ENCODE measurements around the gene RBM38.
A peak's percentile ranks its signal among the peaks of the same experiment; 100 is the strongest.

Gene RBM38

DNA sequence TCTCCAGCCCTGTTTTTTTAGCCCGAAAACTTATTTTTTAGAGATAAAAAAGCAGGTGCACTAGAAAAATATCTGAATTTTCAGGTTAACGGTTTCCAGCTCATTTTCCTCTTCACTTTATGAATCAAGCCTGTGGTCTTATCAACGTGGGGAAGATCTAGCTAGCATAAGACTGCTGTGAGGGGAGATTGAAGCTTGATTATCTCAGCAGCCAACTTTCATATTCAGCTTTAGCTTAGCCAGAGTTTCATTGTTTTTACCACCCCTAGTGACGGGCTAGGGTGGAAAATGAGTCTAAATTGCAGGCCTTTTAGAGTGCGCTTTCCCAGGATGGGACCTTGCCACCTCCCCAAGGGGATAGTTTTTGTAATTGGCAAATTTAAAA lies 11.9 kb upstream of the RBM38 start:
- no peaks in the 10 kb centered on the region for H3F3A ChIP-seq (ENCODE audit: low read depth)
- no peaks in the 10 kb centered on the region for H3K79me2 ChIP-seq (ENCODE audit: insufficient read depth, low read length)
- no peaks in the 10 kb centered on the region for H4K20me1 ChIP-seq (ENCODE audit: insufficient read depth, low read length, poor library complexity, severe bottlenecking)
- peaks cover 55% of the 10 kb centered on the region; the same call in 1 of the 2 replicates for H3K36me3 ChIP-seq (ENCODE audit: insufficient read depth, low read length)
- no peaks in the 10 kb centered on the region for H3K27me3 ChIP-seq (ENCODE audit: insufficient read depth, low read length, poor library complexity, severe bottlenecking)
- H3K4me1 ChIP-seq (ENCODE audit: insufficient read depth, low read length, poor library complexity, severe bottlenecking): no peaks in the 10 kb centered on the region
- no peak overlapping the region for H3K9ac ChIP-seq (ENCODE audit: low read depth, low read length, poor library complexity, severe bottlenecking)
- H2AFZ ChIP-seq (ENCODE audit: low read length): no peak overlapping the region
- no peak for TF ChIP-seq EZH2phosphoT487 (IDR thresholded peaks at IDR 0.05; ENCODE audit: borderline replicate concordance)
- TF ChIP-seq, protein P1, sequence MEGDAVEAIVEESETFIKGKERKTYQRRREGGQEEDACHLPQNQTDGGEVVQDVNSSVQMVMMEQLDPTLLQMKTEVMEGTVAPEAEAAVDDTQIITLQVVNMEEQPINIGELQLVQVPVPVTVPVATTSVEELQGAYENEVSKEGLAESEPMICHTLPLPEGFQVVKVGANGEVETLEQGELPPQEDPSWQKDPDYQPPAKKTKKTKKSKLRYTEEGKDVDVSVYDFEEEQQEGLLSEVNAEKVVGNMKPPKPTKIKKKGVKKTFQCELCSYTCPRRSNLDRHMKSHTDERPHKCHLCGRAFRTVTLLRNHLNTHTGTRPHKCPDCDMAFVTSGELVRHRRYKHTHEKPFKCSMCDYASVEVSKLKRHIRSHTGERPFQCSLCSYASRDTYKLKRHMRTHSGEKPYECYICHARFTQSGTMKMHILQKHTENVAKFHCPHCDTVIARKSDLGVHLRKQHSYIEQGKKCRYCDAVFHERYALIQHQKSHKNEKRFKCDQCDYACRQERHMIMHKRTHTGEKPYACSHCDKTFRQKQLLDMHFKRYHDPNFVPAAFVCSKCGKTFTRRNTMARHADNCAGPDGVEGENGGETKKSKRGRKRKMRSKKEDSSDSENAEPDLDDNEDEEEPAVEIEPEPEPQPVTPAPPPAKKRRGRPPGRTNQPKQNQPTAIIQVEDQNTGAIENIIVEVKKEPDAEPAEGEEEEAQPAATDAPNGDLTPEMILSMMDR (conservative IDR thresholded peaks at IDR 0.05; ENCODE audit: low read length): no peak
- H3K4me2 ChIP-seq (ENCODE audit: low read depth, low read length, poor library complexity, severe bottlenecking): no peak overlapping the region
- H3K9me3 ChIP-seq (ENCODE audit: insufficient read depth, low read depth, low read length): no peaks in the 10 kb centered on the region
- H3K9me2 ChIP-seq (replicated peaks; ENCODE audit: low read depth, low read length): no peaks in the 10 kb centered on the region
- no peak overlapping the region for H3K4me3 ChIP-seq (ENCODE audit: low read length, poor library complexity, severe bottlenecking)

DNA sequence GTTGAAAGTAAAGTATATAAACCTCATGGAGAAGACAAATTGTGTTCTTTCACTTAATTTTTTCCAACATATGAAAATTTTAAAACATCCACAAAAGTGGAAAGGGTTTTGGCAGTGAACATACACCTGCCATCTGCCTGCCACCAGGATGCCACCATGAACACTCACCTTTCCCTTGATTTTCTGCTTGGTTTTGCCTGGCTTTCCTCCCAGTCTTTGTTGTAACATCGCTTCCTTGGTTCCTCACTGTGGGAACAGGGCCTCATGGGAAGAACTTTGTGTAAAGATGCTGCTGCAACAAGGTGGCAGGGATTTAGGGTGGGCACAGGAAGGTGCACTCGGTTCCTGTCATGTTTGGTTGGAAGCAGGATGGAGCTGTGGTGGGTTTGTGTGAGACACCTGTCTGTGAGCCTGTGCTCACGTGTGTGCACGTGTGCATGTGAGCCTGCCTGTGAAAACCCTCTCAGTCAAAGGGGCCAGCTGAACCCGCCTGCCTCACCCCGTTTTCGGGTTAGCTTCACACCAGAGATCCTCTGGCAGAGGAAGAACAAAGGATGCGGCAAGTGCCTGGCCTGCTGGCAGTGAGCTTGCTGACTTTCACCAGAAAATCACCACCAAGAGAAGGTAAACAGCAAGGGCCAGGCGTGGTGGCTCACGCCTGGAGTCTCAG lies 11.0 kb upstream of the RBM38 start:
- H3K36me3 ChIP-seq (ENCODE audit: insufficient read depth, low read length): peaks cover 45% of the 10 kb centered on the region; the same call in 1 of the 2 replicates
- no peaks in the 10 kb centered on the region for H3K4me1 ChIP-seq (ENCODE audit: insufficient read depth, low read length, poor library complexity, severe bottlenecking)
- H2AFZ ChIP-seq (ENCODE audit: low read length): no peak overlapping the region
- no peaks in the 10 kb centered on the region for H4K20me1 ChIP-seq (ENCODE audit: insufficient read depth, low read length, poor library complexity, severe bottlenecking)
- no peak overlapping the region for H3K4me2 ChIP-seq (ENCODE audit: low read depth, low read length, poor library complexity, severe bottlenecking)
- H3K9me3 ChIP-seq (ENCODE audit: insufficient read depth, low read depth, low read length): no peaks in the 10 kb centered on the region
- no peaks in the 10 kb centered on the region for H3K79me2 ChIP-seq (ENCODE audit: insufficient read depth, low read length)
- TF ChIP-seq EZH2phosphoT487 (IDR thresholded peaks at IDR 0.05; ENCODE audit: borderline replicate concordance): no peak
- TF ChIP-seq, protein P1 (conservative IDR thresholded peaks at IDR 0.05; ENCODE audit: low read length): no peak
- H3K9ac ChIP-seq (ENCODE audit: low read depth, low read length, poor library complexity, severe bottlenecking): no peak overlapping the region
- H3F3A ChIP-seq (ENCODE audit: low read depth): no peaks in the 10 kb centered on the region
- no peaks in the 10 kb centered on the region for H3K27me3 ChIP-seq (ENCODE audit: insufficient read depth, low read length, poor library complexity, severe bottlenecking)
- H3K4me3 ChIP-seq (ENCODE audit: low read length, poor library complexity, severe bottlenecking): no peak overlapping the region
- H3K9me2 ChIP-seq (replicated peaks; ENCODE audit: low read depth, low read length): no peaks in the 10 kb centered on the region

- no peaks in the 10 kb centered on the region for H3K9me2 ChIP-seq (replicated peaks; ENCODE audit: low read depth, low read length)
- no peaks in the 10 kb centered on the region for H4K20me1 ChIP-seq (ENCODE audit: insufficient read depth, low read length, poor library complexity, severe bottlenecking)
- no peak overlapping the region for H3K4me3 ChIP-seq (ENCODE audit: low read length, poor library complexity, severe bottlenecking)
- H3K4me2 ChIP-seq (ENCODE audit: low read depth, low read length, poor library complexity, severe bottlenecking): no peak overlapping the region
- H3K36me3 ChIP-seq (ENCODE audit: insufficient read depth, low read length): peaks cover 29% of the 10 kb centered on the region; the same call in 1 of the 2 replicates
- no peak overlapping the region for H2AFZ ChIP-seq (ENCODE audit: low read length)
- no peaks in the 10 kb centered on the region for H3K79me2 ChIP-seq (ENCODE audit: insufficient read depth, low read length)
- TF ChIP-seq, protein P1 (conservative IDR thresholded peaks at IDR 0.05; ENCODE audit: low read length): peak; percentile 95
- TF ChIP-seq EZH2phosphoT487 (IDR thresholded peaks at IDR 0.05; ENCODE audit: borderline replicate concordance): no peak
- H3K9ac ChIP-seq (ENCODE audit: low read depth, low read length, poor library complexity, severe bottlenecking): no peak overlapping the region
- no peaks in the 10 kb centered on the region for H3K27me3 ChIP-seq (ENCODE audit: insufficient read depth, low read length, poor library complexity, severe bottlenecking)
- H3K4me1 ChIP-seq (ENCODE audit: insufficient read depth, low read length, poor library complexity, severe bottlenecking): no peaks in the 10 kb centered on the region
- no peaks in the 10 kb centered on the region for H3F3A ChIP-seq (ENCODE audit: low read depth)
- no peaks in the 10 kb centered on the region for H3K9me3 ChIP-seq (ENCODE audit: insufficient read depth, low read depth, low read length)
Observed at GRCh38 chr20:57381596-57382503, 9.3 kb upstream of the RBM38 start.
